HepG2 (cell line): ENCODE data around the gene IL27RA. TPM values are rescaled to one million over a fixed set of nuclear protein-coding genes. Genes with fewer than 3 reads are reported as not detected.
A peak's percentile ranks its signal among the peaks of the same experiment; 100 is the strongest.

ENCODE experiments used
- FOXA3 ChIP-seq: IDR thresholded peaks from 2 replicates; pipeline ENCODE4 v1.6.1; 2016; ENCODE audit warnings: missing genetic modification reagents, missing compliant biosample characterization
- KLF9 ChIP-seq: IDR thresholded peaks from 2 replicates; pipeline ENCODE4 v1.6.1; 2016; ENCODE audit warnings: low read depth
- NFE2L2 ChIP-seq: fragments of 150-350 bp; IDR thresholded peaks from 2 replicates; pipeline ENCODE4 v1.6.1; 2014; ENCODE audit warnings: low read length
- NFKB2 ChIP-seq: sonication (generic); formaldehyde crosslinking; IDR thresholded peaks from 2 replicates; pipeline ENCODE4 v1.4.0; 2020; ENCODE audit warnings: missing genetic modification reagents, borderline replicate concordance
- NONO ChIP-seq, 2 experiments: fragments of 450-650 bp in 1 of 2; sonication (generic) in 1 of 2; formaldehyde crosslinking in 1 of 2; IDR thresholded peaks in 1 of 2; conservative IDR thresholded peaks in 1 of 2; 2 replicates each; pipeline versions ENCODE4 v1.6.1 to v1.8.0; 2017 to 2022; ENCODE audit warnings: mild to moderate bottlenecking in 1 of 2, missing genetic modification reagents in 1 of 2, moderate library complexity in 1 of 2
- SAP130 ChIP-seq: IDR thresholded peaks from 2 replicates; pipeline ENCODE4 v1.6.1; 2016; ENCODE audit warnings: low read depth
- ZBTB8A ChIP-seq: sonication (generic); formaldehyde crosslinking; IDR thresholded peaks from 2 replicates; pipeline ENCODE4 v1.4.0; 2020; ENCODE audit warnings: mild to moderate bottlenecking, low read depth, missing genetic modification reagents, borderline replicate concordance
- ZNF230 ChIP-seq: sonication (generic); formaldehyde crosslinking; IDR thresholded peaks from 2 replicates; pipeline ENCODE4 v1.4.0; 2020; ENCODE audit warnings: mild to moderate bottlenecking, missing genetic modification reagents
- ZNF562 ChIP-seq: sonication (generic); formaldehyde crosslinking; IDR thresholded peaks from 2 replicates; pipeline ENCODE4 v1.8.0; 2022; ENCODE audit warnings: missing genetic modification reagents, borderline replicate concordance
- ZNF607 ChIP-seq: sonication (generic); formaldehyde crosslinking; IDR thresholded peaks from 2 replicates; pipeline ENCODE4 v1.5.1; 2020; ENCODE audit warnings: missing genetic modification reagents, mild to moderate bottlenecking, borderline replicate concordance
- polyA plus RNA-seq, 8 experiments: library from polyadenylated mRNA; depleted of rRNA in 3 of 8; stranded (reverse) in 7 of 8; unstranded in 1 of 8; fragments of >200 nt; fragmentation: Illumina TruSeq in 4 of 8; extraction: Trizol in 4 of 8; gene quantifications; 2 replicates each; pipeline versions ENCODE4 v1.2.1 to v1.2.3, GENCODE V29; 2011 to 2016; ENCODE audit warnings: low read depth in 4 of 8, missing spikeins in 1 of 8, mixed read lengths in 1 of 8; ENCODE audit not compliant: insufficient read depth in 1 of 8
- total RNA-seq, 5 experiments: library from RNA; depleted of rRNA; stranded (reverse); fragments of >200 nt; fragmentation: Illumina TruSeq; extraction: Trizol; gene quantifications; 2 replicates each; pipeline ENCODE4 v1.2.3, GENCODE V29; 2016; ENCODE audit warnings: low read depth in 1 of 5
- TF ChIP-seq, protein P1 (sequence below): sonication (generic); formaldehyde crosslinking; conservative IDR thresholded peaks from 2 replicates; pipeline ENCODE4 v1.8.0; 2022; ENCODE audit warnings: low read depth, missing genetic modification reagents
- TF ChIP-seq, protein P2 (sequence below): IDR thresholded peaks from 2 replicates; pipeline ENCODE4 v1.6.1; 2016
- TF ChIP-seq, protein P3 (sequence below): sonication (generic); formaldehyde crosslinking; IDR thresholded peaks from 2 replicates; pipeline ENCODE4 v1.4.0; 2020; ENCODE audit warnings: missing genetic modification reagents; ENCODE audit errors: not compliant biosample characterization
- TF ChIP-seq, protein P4 (sequence below): sonication (generic); formaldehyde crosslinking; IDR thresholded peaks from 2 replicates; pipeline ENCODE4 v1.4.0; 2020; ENCODE audit warnings: missing genetic modification reagents
- TF ChIP-seq, protein P5 (sequence below): sonication (generic); formaldehyde crosslinking; IDR thresholded peaks from 2 replicates; pipeline ENCODE4 v1.5.0; 2020; ENCODE audit warnings: missing genetic modification reagents, mild to moderate bottlenecking, borderline replicate concordance
- TF ChIP-seq, protein P6 (sequence below): sonication (generic); formaldehyde crosslinking; IDR thresholded peaks from 2 replicates; pipeline ENCODE4 v1.8.1; 2022; ENCODE audit warnings: low read depth, mild to moderate bottlenecking, missing genetic modification reagents
- TF ChIP-seq, protein P7 (sequence below): sonication (generic); formaldehyde crosslinking; IDR thresholded peaks from 2 replicates; pipeline ENCODE4 v1.5.0; 2020; ENCODE audit warnings: missing genetic modification reagents, mild to moderate bottlenecking, borderline replicate concordance

Gene IL27RA
- total and polyA plus RNA-seq, 2 of the 13 experiments (the other 11 are each of a cell fraction or from before 2014, with no cell fraction given) = 3.5 to 8.1 TPM

DNA sequence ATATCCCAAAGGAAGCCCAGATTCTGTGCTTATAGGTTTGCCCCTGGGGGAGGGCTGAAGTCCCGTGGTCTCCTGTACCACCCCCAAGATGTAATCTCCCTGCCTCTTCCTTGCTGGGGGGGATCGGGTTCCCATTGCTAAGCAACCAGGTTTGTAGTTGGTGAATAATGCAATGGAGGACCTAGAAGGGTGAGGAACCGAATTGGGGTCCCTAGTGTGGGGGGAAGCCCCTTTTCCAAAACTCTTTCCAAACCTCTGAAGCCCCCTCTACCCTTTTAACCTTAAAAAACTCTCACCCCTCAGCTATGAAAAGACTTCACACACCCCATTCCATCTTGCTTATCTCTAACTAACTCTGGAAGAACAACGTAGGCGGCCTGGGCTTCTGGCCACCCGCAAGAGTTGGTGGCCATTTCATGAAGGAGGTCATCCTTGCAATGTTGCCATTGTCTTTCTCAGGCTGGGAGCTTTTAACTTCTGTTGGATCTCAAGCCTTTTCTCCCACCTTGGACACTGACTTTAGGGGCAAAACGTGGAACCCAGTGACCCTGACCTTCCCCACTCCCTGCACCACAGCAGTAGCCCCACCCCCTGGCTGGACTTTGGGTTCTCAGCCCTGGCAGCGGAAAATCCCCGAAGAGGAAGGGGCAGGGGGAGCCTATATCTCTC lies 29.7 kb downstream of the IL27RA start (continued):
- TF ChIP-seq, protein P1, sequence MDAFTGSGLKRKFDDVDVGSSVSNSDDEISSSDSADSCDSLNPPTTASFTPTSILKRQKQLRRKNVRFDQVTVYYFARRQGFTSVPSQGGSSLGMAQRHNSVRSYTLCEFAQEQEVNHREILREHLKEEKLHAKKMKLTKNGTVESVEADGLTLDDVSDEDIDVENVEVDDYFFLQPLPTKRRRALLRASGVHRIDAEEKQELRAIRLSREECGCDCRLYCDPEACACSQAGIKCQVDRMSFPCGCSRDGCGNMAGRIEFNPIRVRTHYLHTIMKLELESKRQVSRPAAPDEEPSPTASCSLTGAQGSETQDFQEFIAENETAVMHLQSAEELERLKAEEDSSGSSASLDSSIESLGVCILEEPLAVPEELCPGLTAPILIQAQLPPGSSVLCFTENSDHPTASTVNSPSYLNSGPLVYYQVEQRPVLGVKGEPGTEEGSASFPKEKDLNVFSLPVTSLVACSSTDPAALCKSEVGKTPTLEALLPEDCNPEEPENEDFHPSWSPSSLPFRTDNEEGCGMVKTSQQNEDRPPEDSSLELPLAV = no peak
- no peak for TF ChIP-seq NONO (IDR thresholded peaks at IDR 0.05)
- TF ChIP-seq NONO (CRISPR knock-in tag; conservative IDR thresholded peaks at IDR 0.05) = no peak
- no peak for TF ChIP-seq KLF9 (CRISPR knock-in tag)
- no peak for TF ChIP-seq ZNF607 (CRISPR knock-in tag)
- no peak for TF ChIP-seq ZNF562
- TF ChIP-seq ZNF230 = no peak
- TF ChIP-seq, protein P2, sequence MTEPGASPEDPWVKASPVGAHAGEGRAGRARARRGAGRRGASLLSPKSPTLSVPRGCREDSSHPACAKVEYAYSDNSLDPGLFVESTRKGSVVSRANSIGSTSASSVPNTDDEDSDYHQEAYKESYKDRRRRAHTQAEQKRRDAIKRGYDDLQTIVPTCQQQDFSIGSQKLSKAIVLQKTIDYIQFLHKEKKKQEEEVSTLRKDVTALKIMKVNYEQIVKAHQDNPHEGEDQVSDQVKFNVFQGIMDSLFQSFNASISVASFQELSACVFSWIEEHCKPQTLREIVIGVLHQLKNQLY = 0 out of 2 replicates have a peak, but pooled peaks have one; percentile 32
- TF ChIP-seq, protein P3, sequence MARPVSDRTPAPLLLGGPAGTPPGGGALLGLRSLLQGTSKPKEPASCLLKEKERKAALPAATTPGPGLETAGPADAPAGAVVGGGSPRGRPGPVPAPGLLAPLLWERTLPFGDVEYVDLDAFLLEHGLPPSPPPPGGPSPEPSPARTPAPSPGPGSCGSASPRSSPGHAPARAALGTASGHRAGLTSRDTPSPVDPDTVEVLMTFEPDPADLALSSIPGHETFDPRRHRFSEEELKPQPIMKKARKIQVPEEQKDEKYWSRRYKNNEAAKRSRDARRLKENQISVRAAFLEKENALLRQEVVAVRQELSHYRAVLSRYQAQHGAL (CRISPR knock-in tag) = no peak
- TF ChIP-seq SAP130 (CRISPR knock-in tag) = peak; percentile 38
- TF ChIP-seq ZBTB8A (CRISPR knock-in tag) = no peak
- TF ChIP-seq, protein P4, sequence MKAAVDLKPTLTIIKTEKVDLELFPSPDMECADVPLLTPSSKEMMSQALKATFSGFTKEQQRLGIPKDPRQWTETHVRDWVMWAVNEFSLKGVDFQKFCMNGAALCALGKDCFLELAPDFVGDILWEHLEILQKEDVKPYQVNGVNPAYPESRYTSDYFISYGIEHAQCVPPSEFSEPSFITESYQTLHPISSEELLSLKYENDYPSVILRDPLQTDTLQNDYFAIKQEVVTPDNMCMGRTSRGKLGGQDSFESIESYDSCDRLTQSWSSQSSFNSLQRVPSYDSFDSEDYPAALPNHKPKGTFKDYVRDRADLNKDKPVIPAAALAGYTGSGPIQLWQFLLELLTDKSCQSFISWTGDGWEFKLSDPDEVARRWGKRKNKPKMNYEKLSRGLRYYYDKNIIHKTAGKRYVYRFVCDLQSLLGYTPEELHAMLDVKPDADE = no peak
- no peak for TF ChIP-seq NFE2L2
- TF ChIP-seq, protein P5, sequence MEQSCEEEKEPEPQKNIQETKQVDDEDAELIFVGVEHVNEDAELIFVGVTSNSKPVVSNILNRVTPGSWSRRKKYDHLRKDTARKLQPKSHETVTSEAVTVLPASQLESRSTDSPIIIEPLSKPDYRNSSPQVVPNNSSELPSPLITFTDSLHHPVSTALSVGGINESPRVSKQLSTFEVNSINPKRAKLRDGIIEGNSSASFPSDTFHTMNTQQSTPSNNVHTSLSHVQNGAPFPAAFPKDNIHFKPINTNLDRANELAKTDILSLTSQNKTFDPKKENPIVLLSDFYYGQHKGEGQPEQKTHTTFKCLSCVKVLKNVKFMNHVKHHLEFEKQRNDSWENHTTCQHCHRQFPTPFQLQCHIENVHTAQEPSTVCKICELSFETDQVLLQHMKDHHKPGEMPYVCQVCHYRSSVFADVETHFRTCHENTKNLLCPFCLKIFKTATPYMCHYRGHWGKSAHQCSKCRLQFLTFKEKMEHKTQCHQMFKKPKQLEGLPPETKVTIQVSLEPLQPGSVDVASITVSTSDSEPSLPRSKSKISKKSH (CRISPR knock-in tag) = no peak
- TF ChIP-seq FOXA3 (CRISPR knock-in tag) = 0 out of 2 replicates have a peak, but pooled peaks have one; percentile 25
- no peak for TF ChIP-seq NFKB2
- TF ChIP-seq, protein P6, sequence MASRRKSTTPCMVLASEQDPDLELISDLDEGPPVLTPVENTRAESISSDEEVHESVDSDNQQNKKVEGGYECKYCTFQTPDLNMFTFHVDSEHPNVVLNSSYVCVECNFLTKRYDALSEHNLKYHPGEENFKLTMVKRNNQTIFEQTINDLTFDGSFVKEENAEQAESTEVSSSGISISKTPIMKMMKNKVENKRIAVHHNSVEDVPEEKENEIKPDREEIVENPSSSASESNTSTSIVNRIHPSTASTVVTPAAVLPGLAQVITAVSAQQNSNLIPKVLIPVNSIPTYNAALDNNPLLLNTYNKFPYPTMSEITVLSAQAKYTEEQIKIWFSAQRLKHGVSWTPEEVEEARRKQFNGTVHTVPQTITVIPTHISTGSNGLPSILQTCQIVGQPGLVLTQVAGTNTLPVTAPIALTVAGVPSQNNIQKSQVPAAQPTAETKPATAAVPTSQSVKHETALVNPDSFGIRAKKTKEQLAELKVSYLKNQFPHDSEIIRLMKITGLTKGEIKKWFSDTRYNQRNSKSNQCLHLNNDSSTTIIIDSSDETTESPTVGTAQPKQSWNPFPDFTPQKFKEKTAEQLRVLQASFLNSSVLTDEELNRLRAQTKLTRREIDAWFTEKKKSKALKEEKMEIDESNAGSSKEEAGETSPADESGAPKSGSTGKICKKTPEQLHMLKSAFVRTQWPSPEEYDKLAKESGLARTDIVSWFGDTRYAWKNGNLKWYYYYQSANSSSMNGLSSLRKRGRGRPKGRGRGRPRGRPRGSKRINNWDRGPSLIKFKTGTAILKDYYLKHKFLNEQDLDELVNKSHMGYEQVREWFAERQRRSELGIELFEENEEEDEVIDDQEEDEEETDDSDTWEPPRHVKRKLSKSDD (CRISPR knock-in tag) = no peak
- TF ChIP-seq, protein P7, sequence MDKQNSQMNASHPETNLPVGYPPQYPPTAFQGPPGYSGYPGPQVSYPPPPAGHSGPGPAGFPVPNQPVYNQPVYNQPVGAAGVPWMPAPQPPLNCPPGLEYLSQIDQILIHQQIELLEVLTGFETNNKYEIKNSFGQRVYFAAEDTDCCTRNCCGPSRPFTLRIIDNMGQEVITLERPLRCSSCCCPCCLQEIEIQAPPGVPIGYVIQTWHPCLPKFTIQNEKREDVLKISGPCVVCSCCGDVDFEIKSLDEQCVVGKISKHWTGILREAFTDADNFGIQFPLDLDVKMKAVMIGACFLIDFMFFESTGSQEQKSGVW (CRISPR knock-in tag) = no peak
